MM.1S (cell line): ENCODE measurements around the gene ZDHHC7.

Source experiments
- EZH2phosphoT487 ChIP-seq: fragments of 300-600 bp; sonication (generic); IDR thresholded peaks from 2 replicates; pipeline ENCODE4 v1.6.1; 2018; ENCODE audit warnings: antibody characterized with exemption, low read length
- TF ChIP-seq, protein P1 (sequence below): fragments of 300-600 bp; sonication (generic); IDR thresholded peaks from 2 replicates; pipeline ENCODE4 v1.5.1; 2016; ENCODE audit warnings: antibody characterized with exemption, low read length, mixed read lengths

DNA sequence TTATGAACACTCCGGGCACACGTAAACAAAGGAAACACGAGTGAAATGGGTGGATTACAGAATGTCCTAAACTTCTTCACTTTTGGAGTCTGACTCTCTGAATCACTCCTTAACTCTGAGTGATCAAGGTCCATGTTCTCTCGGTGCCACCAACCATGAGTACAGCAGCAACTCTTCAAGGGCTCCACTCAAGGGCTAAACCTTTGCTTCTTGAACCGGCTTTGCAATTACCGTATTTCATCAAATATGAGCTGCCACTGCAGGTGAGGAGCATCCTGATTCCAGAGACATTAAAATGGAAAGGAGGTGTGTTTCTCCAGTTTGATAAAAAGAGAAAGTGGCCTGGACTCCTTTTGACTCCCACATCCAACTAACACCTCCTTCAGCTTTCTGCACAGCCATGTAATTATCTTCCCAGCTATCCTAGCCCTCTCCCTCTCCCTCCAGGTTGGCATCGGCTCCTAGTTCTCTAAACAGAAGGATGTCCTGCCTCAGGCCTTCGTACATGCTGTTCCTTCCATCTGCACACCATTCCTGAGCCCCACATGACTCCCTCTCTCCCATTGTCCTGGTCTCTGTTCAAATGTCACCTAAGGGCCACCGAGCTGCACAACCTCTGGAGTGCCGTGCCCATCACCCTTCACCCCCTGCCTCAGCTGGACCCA is 61.4 kb downstream of the ZDHHC7 start:
- TF ChIP-seq, protein P1, sequence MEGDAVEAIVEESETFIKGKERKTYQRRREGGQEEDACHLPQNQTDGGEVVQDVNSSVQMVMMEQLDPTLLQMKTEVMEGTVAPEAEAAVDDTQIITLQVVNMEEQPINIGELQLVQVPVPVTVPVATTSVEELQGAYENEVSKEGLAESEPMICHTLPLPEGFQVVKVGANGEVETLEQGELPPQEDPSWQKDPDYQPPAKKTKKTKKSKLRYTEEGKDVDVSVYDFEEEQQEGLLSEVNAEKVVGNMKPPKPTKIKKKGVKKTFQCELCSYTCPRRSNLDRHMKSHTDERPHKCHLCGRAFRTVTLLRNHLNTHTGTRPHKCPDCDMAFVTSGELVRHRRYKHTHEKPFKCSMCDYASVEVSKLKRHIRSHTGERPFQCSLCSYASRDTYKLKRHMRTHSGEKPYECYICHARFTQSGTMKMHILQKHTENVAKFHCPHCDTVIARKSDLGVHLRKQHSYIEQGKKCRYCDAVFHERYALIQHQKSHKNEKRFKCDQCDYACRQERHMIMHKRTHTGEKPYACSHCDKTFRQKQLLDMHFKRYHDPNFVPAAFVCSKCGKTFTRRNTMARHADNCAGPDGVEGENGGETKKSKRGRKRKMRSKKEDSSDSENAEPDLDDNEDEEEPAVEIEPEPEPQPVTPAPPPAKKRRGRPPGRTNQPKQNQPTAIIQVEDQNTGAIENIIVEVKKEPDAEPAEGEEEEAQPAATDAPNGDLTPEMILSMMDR = no peak
- no peak for TF ChIP-seq EZH2phosphoT487
